Measurements from ENCODE around the gene COL3A1.

The COL3A1 gene

DNA sequence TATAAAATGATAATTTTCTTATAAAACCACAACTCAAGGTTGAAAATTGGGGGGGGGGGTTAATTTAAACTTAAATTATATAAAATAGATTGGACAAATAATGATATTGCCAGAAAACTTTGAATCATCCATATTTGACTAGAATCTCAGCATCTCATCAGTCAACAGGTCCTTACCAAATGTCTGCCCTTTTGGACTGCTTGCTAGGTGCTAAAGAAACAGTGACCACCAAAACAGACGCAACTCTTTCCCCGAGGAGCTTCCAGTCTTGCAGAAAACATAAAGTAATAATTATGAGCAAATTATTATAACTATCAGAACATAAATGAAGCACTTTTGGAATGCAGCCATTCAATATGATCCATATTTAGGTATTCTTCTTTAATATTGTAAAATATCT lies 8.6 kb upstream of the COL3A1 start:
- TF ChIP-seq CTCF (IDR thresholded peaks at IDR 0.05; ENCODE audit: low read length, missing control alignments), result no peak

GRCh38 chr2:188966079-188966571 lies 8.0 kb upstream of the COL3A1 start:
- DNase-seq (ENCODE audit: low read depth), result no peak
- no peak for TF ChIP-seq CTCF (IDR thresholded peaks at IDR 0.05; ENCODE audit: low read length, missing control alignments)

More for the DNA sequence above, 8.6 kb upstream of the COL3A1 start:
- DNase-seq (ENCODE audit: low read depth), result no peak
- H3K4me3 ChIP-seq (replicated peaks; ENCODE audit: low read depth, low read length), result no peak overlapping the region

DNA sequence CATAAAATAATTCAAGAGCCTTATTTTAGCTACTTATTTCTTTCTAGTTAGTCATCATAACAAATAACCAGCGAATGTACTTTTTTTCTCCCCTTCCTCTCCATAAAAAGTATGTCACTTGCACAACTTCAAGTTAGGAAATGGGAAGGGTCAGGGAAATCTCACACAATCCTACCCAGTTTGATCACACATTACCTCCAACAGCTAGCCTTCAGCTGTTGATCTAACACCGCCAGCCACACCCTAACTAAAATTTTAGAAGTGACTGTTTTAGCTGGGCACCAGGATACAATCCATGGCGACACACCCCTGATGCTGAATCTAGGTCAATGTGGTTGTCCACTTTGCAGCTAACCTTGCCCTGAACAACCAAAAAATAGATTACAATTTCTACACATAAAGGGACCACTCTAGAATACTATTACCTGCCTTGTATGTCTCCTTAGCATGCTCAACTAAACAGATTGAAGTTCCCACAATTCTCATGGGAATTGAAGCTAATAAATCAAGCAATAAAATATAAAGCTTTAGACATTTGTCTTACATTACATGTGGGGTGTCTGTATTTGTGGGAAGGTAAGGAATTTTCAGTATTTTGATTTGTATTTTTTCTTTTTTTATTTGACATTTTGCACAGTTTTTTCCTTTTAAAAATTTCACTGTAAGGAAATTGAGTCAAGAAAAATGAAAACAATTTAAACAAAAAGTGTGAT lies 7.3 kb upstream of the COL3A1 start:
- TF ChIP-seq CTCF (IDR thresholded peaks at IDR 0.05; ENCODE audit: low read length, missing control alignments), result no peak
- peak; percentile 39 for DNase-seq (ENCODE audit: low read depth)
- H3K4me3 ChIP-seq (replicated peaks; ENCODE audit: low read depth, low read length), result no peak overlapping the region

More at GRCh38 chr2:188966079-188966571, 8.0 kb upstream of the COL3A1 start:
- H3K4me3 ChIP-seq (replicated peaks; ENCODE audit: low read depth, low read length), result no peak overlapping the region

GRCh38 chr2:188969236-188969635 lies 4.9 kb upstream of the COL3A1 start:
- TF ChIP-seq CTCF (IDR thresholded peaks at IDR 0.05; ENCODE audit: low read length, missing control alignments), result no peak
- peak; percentile 63 for DNase-seq (ENCODE audit: low read depth)

DNA sequence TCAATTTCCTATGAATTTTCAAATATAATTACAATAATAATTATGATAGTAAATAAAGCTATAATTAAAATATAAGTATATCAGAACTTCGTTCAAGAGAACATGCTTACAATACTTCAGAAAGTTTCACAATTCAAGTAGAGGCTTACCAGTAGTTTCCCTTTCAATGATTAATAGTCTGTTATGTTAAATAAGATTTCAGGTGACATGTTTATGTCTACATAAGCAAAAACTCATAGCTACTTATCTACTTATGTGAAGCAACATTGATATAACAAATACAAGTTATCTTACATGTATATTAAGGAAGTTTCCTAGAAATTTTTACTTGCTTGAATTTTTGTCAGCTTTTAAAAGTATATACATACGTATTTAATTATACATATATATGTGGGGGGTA lies 4.5 kb upstream of the COL3A1 start:
- H3K4me3 ChIP-seq (replicated peaks; ENCODE audit: low read depth, low read length), result no peak overlapping the region
- DNase-seq (ENCODE audit: low read depth), result no peak
- TF ChIP-seq CTCF (IDR thresholded peaks at IDR 0.05; ENCODE audit: low read length, missing control alignments), result no peak

More at GRCh38 chr2:188969236-188969635, 4.9 kb upstream of the COL3A1 start:
- H3K4me3 ChIP-seq (replicated peaks; ENCODE audit: low read depth, low read length), result no peak overlapping the region

DNA sequence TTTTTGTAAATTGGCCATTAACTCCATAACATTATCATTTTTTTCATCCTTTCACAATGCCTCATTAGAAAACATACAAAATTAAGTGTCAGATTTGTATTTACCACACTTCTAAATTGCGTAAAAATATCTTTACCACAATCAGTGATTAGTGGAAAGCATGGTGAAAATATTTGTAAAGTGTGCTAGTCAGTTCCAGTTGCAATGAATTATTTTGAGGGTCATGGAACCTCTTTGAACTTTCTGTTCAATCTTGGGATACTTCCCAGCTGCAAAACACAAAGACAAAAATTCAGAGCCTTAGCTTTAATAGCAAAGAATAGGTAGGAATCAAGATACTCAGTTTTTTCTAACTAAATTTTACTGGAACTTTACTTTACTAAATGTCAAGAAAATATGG lies 4.0 kb upstream of the COL3A1 start:
- no peak for TF ChIP-seq CTCF (IDR thresholded peaks at IDR 0.05; ENCODE audit: low read length, missing control alignments)
- no peak for DNase-seq (ENCODE audit: low read depth)
- H3K4me3 ChIP-seq (replicated peaks; ENCODE audit: low read depth, low read length), result no peak overlapping the region

GRCh38 chr2:188971432-188971861 lies 2.7 kb upstream of the COL3A1 start:
- no peak for DNase-seq (ENCODE audit: low read depth)
- H3K4me3 ChIP-seq (replicated peaks; ENCODE audit: low read depth, low read length), result no peak overlapping the region
- TF ChIP-seq CTCF (IDR thresholded peaks at IDR 0.05; ENCODE audit: low read length, missing control alignments), result no peak
